GM20000 (cell line): ENCODE results near the gene C10orf95.
A peak's percentile ranks its signal among the peaks of the same experiment; 100 is the strongest.

Experiments
- DNase-seq: peaks from one replicate; pipeline ENCODE4 v3.0.0; 2012; ENCODE audit warnings: low spot score
- CTCF ChIP-seq: IDR thresholded peaks from 2 replicates; pipeline ENCODE4 v1.5.1; 2012; ENCODE audit warnings: mild to moderate bottlenecking, control low read depth; ENCODE audit errors: extremely low read depth, missing control alignments

Gene C10orf95

GRCh38 chr10:102437515-102437914 is 13.8 kb downstream of the C10orf95 start:
- DNase-seq = no peak
- no peak for TF ChIP-seq CTCF

- no peak for TF ChIP-seq CTCF
- no peak for DNase-seq
These were observed 15.0 kb downstream of the C10orf95 start for GRCh38 chr10:102436312-102436711.

- DNase-seq = no peak
- no peak for TF ChIP-seq CTCF
These were observed 15.7 kb downstream of the C10orf95 start for GRCh38 chr10:102435529-102436233.

GRCh38 chr10:102435133-102435497 is 16.2 kb downstream of the C10orf95 start:
- DNase-seq = no peak
- no peak for TF ChIP-seq CTCF

GRCh38 chr10:102434394-102435132 is 16.8 kb downstream of the C10orf95 start:
- DNase-seq = no peak
- no peak for TF ChIP-seq CTCF

- TF ChIP-seq CTCF = no peak
- no peak for DNase-seq
These were observed 17.7 kb downstream of the C10orf95 start for GRCh38 chr10:102433619-102434046.

GRCh38 chr10:102432162-102432950 is 19.0 kb downstream of the C10orf95 start, which contains the start of gene CUEDC2:
Gene CUEDC2 (minus strand): TSS chr10:102432574. CDS start chr10:102425188, 7,386 bp downstream.
- no peak for TF ChIP-seq CTCF
- DNase-seq = peak; percentile 91
